GM18867 (cell line): ENCODE measurements around the gene NPAS3.

Experiments used
- ATAC-seq: cut with Tn5 transposase; IDR thresholded peaks from one replicate; pipeline ENCODE4 v1.9.1; 2021; ENCODE audit warnings: mild to moderate bottlenecking, moderate library complexity; ENCODE audit not compliant: unreplicated experiment

Gene NPAS3

DNA sequence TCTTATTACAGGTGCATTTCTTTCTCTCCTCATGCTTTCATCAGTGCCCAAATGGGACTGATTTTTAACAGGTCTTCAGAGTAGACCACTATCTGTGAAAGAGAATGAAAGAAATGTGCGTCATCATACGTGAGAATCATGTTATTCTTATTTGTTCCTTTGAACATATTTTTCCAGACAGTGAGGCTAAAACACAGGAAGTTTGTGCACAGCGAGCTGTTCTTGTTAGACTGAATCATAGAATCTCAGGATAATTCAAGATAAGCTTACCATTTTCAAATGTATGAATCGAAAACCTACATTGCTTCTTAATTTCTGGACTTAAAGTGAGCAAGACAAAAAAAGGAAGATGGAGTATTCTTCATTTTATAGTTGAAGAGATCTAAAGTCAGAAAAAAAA, 629.1 kb downstream of the NPAS3 start:
- no peak for ATAC-seq

DNA sequence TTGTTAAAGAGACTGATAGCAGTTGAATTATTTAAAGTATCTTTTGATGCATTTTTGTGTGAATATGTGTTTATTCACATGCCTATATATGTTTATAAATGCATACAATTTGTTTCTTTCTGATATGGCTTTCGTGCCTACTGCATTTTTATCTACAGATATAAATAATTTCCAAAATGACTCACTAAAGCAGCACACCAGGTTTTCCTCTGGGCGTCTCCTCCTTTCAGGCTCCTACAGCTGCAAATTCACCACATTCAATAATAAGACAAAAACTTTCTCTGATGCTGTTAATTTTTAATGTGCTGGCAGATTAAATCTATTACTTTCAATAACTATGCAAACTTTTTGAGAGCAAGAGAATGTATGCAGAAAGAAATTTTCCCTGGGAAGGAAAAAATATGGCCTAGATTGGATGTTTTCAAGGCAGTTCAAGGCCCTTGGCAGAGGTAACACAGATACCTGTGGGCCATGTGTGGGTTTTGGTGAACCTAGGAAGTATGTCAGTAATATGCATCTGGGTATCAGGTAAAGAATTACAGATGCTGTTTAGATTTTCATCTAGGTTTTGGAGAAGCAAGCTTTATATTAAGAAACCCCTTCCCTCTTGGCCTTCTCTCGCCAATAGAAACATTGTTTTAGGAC, 630.4 kb downstream of the NPAS3 start:
- no peak for ATAC-seq

DNA sequence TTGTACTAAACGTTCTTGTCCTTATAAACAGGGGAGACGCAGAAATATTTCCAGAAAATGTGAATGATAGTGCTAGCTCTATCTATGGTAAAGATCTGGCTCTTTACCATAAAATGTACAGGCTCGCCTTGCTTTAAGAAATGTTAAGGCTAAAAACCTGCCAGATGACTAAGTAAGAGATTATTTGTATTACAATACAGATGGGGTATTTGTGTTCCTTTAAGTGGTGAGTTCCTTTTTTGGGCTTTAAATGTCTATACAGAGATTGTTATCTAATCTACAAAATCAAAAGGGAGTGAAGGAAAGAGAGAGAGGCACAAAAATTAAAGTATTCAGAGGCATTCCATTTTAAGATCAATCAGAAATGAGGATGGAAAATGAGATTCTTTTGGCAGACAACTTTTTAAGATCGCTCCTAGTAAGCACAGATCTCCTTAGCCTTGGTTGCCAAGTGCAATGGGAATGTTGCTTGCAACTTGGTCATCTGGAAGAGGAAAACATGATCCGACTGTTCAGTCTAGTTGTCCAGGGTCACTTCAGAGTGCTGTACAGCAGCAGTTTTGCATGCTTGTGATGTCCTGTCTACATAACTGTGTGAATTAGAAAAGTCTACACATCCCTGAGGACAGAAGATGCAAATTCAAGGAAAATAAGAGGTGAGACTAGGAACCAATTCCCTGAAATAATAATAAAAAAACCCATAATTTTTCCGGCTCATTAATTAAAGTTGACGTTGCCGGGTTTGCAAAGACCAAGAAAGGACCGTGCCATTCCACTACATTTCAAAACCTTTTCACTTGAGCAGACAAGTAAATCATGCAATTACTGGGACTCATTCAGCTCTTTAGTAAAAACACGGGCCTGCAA, 631.4 kb downstream of the NPAS3 start:
- no peak for ATAC-seq

DNA sequence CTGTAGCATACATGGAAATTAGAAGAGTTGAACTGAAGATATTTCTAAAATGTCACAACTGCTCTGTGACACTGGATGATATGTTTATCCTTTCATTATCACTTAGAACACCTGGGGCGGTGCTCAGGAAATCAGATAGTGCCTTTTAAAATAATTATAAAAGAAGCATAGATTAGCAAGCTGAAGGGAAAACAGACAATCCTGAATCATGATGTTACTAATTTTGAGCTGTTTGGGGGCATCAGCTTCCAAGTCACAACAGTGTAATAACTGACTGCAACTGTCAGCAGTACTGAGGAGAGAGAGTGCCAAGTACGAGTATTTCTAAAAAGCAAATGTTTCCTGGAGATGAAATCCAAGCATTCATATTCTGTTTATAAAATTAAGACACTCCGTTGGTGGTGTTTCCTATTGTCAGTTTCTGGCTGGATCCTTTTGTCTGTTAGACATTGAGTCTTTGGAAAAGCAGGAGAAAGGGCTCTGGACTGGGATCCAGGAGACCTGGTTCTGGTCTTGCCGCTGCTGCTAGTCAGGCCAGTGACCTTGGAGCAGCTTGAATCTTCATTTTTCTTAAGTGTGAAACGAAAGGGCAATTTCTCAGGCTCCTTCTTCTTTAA, 632.1 kb downstream of the NPAS3 start:
- ATAC-seq: no peak

DNA sequence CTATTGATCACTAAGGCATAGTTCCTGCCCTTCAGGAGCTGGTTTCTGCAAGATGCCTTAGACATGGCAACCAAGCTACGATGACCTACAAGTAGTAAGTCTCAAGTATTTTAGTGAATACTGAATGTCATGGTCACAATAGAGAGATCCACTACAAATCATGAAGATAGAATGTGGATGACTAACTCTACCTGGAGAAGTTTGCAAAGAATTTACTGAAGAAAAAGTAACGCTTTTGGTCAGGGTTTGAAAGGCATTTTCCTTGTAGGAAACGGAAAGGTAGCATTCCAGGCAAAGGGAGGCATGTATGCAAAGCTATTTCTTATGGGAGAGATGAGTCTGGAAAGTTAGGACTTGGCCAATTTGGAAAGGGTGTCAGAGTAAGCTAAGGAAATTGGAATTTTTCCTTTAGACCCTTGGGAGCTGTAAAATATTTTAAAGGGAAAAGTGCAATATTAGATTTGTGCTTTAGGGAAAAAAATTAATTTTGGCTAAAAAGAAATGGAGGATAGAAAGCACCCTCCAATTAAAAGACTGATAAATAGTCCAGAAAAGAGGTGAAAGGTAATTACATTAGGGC, 634.7 kb downstream of the NPAS3 start:
- ATAC-seq: no peak

DNA sequence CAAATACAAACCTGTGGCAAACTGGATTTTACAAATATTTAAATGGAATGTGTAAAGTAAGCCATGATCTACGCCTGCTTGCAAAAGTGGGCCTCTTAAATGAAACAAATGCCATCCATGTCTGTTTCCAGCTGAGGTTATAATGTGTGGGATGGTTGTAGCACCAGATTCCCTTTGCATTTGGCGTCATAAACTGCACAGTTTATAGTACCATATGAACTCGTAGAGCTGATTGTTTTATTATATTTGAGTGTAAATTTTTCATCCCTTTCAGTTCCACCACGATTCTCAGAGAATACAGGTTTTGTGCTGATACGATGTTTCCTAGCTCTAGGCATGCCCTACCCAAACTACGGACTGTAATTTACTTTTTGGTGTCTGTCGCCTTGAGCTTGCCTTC, 637.3 kb downstream of the NPAS3 start:
- ATAC-seq: no peak

DNA sequence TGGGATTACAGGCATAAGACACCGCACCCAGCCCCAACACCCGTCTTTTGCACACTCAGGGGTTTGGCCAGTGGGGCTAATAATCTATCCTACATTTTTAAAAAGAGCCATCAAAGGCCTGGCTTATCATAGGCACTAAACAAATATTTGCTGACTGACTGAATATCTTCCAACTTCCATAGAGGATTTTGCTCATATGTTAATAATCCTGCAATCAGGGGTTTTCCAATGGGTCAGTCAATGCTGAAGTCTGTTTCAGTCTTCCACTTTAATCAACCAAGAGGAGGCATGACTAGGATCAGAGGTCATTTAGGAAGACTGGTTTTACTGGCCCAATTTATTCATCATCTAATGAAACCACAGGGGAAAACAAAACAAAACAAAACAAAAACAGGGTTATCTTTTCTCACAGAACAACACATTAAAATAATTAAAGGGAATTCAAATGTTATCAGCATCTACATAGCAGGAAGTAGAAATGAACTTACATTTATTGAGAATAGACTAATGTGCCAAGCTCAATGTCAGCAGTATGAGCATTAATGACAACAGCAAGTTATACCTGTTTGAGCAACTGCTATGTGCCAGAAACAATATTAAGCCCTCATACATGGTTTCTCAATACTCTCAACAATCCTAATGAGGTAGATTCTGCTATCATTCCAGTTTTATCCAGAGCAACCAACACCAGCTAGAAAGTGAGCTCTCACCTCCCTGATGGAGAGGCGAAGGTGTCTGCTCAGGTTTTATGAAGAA, 640.0 kb downstream of the NPAS3 start:
- no peak for ATAC-seq

DNA sequence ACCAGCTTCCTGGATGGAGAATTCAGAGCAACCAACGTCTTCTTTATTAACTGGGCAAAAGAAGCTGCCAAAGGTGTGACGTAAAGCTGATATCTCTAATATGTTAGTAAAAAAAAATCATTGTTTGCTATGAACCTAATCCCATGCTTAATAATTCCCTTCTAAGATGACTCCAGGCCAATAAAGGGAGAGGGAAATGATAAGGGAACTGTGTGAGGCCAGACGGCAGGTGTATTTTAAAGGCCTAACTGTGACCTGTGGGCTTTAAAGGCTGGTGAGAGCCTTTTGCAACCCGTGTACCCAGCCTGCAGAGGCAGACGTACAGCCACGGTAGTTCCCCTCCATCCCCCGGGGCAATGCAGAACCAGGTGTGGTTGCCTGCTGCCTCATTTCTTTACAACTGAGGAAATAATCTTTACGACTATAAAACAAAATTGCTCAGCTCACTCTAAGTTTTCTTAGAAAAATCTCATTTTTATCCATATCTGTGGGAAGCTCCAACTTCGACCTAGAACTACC, 641.6 kb downstream of the NPAS3 start:
- no peak for ATAC-seq

DNA sequence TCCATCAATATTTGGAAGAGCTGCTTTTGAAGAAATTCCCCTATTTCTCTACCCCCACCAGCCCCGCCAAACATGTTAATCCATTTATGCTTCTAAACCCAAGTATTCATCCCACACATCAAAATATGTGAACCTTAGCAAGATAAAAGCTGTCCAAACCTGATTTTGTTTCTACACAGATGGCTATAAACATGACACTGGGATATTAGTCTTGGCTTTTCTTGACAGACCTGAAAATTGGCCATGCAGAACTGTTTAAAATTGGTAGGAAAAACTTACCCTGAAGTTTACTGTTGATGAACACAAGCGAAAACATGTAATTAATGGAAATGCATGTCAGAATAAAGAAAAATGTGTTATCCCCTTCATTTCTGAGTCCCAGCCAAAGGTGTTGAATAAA, 642.2 kb downstream of the NPAS3 start:
- ATAC-seq: no peak

DNA sequence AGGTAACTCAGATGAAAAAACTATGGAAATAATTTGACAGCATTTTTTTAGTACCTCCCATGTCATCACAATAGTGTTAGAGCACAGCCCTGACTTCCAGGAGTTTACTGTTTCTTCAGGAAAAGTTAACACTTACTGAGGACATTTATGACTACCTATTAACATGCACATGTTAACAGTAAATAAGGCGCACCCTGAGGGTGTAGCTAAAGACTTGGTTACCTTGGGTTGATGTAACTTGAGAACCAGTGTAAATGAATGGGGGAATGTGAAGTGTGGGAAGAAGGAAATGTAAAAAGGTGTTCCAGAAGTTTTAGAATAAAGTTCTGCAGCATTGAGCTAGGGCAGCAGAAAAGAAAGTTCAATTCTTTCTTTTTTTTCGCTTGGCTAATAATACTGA, 646.0 kb downstream of the NPAS3 start:
- no peak for ATAC-seq

DNA sequence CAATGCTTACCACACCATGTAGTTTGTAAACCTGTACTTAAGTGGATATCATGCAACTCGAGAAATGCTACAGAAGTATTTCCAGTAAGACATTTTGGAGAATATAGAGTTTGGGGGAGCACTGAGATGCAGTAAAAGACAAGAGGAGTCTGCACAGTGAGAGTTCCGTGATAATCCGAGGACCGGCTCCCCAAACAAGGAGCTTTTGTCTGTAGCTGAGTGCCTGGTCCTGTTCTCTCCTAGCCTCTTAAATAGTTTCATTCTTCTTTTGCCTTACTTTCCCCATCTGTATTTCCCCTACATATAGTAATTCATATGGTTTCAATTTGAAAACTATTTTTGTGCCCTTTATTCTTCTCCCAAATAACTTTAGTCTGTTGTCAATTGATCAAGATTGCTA, 648.1 kb downstream of the NPAS3 start:
- no peak for ATAC-seq

DNA sequence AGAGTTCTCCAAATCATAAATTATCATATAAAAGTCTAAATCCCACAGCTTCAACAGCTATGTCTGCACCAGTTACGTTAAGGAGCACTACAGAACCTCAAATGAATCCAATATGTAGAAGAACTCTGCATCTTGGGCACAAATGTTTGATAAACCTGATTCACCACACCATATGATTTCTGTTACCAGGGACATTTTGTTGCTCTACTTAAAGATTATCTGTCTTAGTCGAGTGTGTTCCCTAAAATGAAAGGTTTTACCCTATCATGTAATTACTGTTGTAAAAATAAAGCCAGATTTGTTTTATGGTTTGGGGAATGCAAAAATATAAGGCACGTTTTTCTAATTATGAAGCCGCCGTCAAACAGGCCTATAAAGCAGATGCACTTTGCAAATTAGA, 649.1 kb downstream of the NPAS3 start:
- no peak for ATAC-seq

DNA sequence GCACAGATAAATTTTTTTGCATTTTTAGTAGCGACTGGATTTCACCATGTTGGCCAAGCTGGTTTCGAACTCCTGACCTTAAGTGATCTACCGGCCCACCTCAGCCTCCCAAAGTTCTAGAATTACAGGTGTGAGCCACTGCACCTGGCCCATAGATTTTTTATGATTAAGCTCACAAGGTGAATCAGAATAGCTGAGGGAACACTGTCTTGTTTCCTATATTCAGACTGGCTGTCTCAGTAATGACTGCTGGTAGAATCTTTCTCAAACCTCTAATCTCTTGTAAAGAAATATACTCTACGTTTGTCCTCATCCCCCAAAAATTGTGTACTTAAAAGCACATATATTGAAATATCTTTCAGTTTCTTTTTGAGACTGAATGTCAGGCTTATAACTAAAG, 650.1 kb downstream of the NPAS3 start:
- no peak for ATAC-seq

DNA sequence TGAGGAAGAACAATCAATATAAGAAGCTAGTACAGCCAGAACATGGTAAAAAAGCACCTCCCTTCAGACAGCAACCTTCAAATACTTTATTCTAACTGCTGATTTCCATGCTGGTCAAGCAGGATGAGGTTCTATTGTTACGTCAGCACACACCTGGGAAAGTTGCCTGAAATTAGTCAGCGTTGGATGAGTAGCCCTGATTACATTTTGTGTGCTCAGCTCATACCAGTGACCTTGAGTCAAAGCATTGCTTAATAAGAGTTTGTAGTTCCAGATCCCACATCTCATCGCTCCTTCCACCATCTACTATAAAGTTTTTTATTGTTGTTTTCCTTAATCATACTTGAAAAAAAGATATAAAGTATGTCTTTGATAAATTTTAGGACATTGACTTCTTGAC, 650.7 kb downstream of the NPAS3 start:
- no peak for ATAC-seq

DNA sequence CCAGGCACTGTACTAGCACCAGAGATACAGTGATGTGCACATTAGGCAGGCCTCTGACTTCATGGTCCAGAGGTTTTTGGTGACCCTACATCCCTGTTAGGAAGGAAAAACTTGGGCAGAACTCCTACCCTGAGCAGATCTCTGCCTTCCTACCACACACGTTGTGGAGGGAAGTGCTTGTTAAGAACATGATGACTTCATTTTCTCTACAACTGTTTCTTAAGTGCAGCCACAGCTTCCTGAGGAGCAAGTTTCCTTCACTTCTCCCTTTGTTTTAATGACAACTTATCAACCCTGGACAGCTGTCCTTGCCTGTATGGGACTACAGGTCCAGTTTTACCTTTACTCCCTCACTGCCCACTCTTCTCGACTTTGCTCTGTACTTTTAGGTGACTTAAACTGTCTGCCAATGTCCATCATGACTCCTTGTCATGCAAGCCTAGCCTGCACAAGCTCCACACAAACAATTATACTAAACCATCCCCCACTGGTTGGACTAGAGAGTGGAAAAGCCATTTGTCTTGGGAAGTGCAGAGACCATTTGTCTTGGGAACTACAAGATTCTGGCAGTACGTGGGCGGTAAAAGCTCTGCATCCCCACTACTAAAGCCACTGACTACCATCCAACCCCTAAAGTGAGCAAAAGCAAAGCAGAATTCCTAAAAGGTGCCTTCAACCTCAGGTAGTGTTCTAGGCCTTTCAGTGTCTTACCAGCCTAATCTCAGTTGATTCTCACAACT, 652.4 kb downstream of the NPAS3 start:
- ATAC-seq: no peak

DNA sequence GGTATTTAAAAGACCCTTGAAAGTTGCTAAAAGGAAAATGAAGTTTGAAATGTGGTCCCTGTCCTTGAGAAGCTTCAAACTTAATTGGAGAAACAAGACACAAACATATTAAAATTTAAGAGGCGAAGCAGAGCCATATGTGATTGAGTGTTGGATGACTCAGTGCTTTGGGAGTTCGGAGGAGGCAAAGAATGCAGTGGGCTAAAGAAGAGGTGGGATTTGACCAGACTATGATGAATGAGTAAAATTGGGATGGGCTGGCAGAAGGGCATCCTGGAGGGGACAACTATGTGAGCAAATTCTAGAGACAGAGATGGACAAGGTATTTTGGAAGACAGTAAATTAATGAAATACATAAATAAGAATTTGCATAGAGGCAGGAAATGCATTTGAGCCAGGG, 653.6 kb downstream of the NPAS3 start:
- ATAC-seq: no peak

DNA sequence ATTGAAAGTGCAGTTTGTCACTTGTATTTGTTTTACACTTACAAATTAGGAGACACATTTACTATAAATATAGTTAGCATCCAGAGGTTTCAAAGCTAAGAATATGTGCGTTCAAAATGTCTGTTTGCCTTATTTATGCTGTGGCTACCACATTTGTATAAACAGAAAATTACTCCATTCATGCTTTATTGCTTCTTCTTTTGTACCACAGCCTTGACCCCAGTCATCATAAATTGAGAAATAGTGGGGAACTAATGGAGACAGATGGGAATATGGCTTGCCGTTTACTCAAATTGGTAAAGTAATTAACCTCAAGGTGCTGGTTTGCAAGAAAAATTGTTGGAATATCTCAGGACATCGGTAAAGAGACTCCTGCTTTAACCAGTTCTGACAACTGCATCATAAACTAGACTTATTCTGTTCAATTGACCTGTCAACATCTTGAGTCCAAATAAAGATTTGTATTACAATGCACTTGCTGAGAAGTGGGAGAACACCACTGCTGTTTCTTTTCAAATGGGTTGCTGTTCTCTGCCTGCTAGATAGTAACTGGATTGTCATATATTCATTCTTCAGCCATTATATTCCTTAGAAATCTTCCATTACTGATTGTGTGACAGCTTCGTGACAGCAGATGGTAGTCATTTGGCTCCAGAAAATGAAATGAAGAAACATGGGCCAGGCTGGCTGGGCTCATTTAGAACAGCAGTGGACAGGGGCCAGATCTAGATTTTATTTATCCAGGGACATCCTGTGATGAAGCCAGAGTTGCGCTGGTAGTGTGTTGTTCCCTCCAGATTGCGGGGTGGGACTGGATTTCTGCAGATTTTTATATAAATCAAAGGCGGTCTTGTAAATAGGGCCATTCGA, 657.8 kb downstream of the NPAS3 start:
- ATAC-seq: no peak

DNA sequence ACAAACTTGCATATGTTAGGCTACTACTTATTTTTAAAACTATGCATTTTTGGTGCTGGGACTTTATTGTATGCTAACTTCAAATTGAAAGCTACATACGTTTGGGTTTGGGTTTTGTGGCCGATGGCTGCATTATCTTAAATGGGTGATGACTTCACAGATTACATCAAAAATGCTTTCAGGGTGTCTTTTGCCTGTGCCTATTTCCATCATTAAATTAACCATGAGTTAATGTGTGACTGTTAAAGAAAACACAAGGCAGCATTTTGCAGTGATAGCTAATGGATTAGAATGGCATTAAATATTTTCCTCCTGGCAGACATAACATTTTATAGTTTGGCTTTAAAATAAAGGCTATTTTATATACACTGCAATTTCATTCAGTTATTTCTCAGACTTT, 659.9 kb downstream of the NPAS3 start:
- no peak for ATAC-seq

DNA sequence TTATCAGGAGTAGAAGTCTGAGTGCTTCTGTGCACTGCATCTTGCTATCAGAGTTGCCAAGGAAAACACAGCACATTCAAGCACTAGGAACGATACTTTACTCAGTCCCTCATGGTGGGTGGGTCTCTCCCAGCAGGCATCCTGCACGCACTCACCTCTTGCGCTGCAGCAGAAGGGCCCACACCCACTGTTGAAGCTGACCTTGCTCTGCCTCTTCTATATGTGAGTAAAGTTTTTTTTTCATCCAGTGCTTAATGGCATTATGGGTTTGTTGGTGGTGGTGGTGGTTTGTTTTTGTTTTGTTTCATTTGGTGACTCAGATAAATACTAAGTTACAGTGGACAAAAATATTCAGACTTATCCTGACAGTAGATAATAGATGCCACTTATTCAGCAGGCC, 663.7 kb downstream of the NPAS3 start:
- ATAC-seq: no peak
